ENCODE data around the gene GNAQ. TPM values are rescaled to one million over a fixed set of nuclear protein-coding genes. Genes with fewer than 3 reads are reported as not detected.
A peak's percentile ranks its signal among the peaks of the same experiment; 100 is the strongest.

GNAQ gene
- polyA plus RNA-seq, 1 donor (not counting 4 experiments of a cell fraction or from before 2014, with no cell fraction given), result 64.3 TPM

- H4K20me1 ChIP-seq (ENCODE audit: control insufficient read depth, extremely low read depth, insufficient read depth, low read length), result no peaks in the 10 kb centered on the region
These were observed 33.9 kb downstream of the GNAQ start for GRCh38 chr9:77997611-77998284.

DNA sequence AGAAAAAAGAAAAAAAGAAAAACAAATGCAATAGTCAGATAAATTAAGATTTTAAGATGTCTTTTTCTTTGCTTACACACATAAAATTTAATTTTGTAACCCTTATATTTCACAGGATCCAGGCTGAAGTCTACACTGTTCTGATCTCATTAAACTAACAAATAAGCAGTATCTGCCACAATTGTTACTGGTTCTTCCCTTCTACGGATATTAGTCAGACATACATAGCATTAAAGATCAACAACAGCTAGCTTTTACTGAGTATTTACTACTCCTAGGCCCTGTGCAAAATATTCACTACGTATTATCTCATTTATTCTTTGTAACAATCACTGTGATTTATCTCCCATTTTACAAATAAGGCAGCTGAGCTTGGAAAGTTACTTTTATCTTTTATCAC is 34.9 kb downstream of the GNAQ start:
- Histone ChIP-seq H3K9me1 (ENCODE audit: control insufficient read depth, extremely low read depth, insufficient read depth, low read length) (no peaks in the 10 kb centered on the region), H3K27me3 (ENCODE audit: control insufficient read depth, extremely low read depth, insufficient read depth, low read length) (no peaks in the 10 kb centered on the region), H3K4me3 (ENCODE audit: control insufficient read depth in 2 of 3, extremely low read depth in 1 of 3, insufficient read depth in 2 of 3, low read depth in 1 of 3, low read length in 3 of 3) (no peak overlapping the region), H3K4me2 (ENCODE audit: control insufficient read depth, extremely low read depth, insufficient read depth, low read depth, low read length) (no peak overlapping the region), H2AFZ (ENCODE audit: control insufficient read depth, low read length) (no peak overlapping the region), H3K9ac (ENCODE audit: control insufficient read depth, extremely low read depth, insufficient read depth, low read length) (no peak overlapping the region), H3K9me3 (ENCODE audit: control insufficient read depth, low read depth, low read length) (no peaks in the 10 kb centered on the region), H3K79me2 (ENCODE audit: control insufficient read depth, insufficient read depth, low read length) (peaks cover 81% of the 10 kb centered on the region), H3K27ac (ENCODE audit: control insufficient read depth, insufficient read depth, low read length) (no peak overlapping the region), H4K20me1 (ENCODE audit: control insufficient read depth, extremely low read depth, insufficient read depth, low read length) (no peaks in the 10 kb centered on the region), H3K36me3 (ENCODE audit: control insufficient read depth in 2 of 2, extremely low read depth in 1 of 2, insufficient read depth in 2 of 2, low read length in 2 of 2) (peaks cover 2 to 6% of the 10 kb centered on the region in 2 experiments), H3K4me1 (ENCODE audit: control insufficient read depth, extremely low read depth, insufficient read depth, low read length) (peaks cover 17% of the 10 kb centered on the region)
- DNase-seq (ENCODE audit: low read depth, low spot score) (no peak), FAIRE-seq (no peak)
- TF ChIP-seq EZH2 (IDR thresholded peaks at IDR 0.05; ENCODE audit: low read length), result no peak
- no peak for TF ChIP-seq CTCF (optimal IDR thresholded peaks at IDR 0.05 in 1 of 3, IDR thresholded peaks at IDR 0.05 in 1 of 3, conservative IDR thresholded peaks at IDR 0.05 in 1 of 3; ENCODE audit: extremely low read depth in 1 of 3, insufficient read depth in 2 of 3, low read length in 3 of 3)
- dilution Hi-C loops (cut with MboI; ENCODE audit: extremely low pct_ligation_motif_present, low sequenced_read_pairs), result no loop called here

More at GRCh38 chr9:77997611-77998284, 33.9 kb downstream of the GNAQ start:
- Histone ChIP-seq H3K27me3 (ENCODE audit: control insufficient read depth, extremely low read depth, insufficient read depth, low read length) (no peaks in the 10 kb centered on the region), H3K4me1 (ENCODE audit: control insufficient read depth, extremely low read depth, insufficient read depth, low read length) (peaks cover 27% of the 10 kb centered on the region), H3K9me1 (ENCODE audit: control insufficient read depth, extremely low read depth, insufficient read depth, low read length) (no peaks in the 10 kb centered on the region), H2AFZ (ENCODE audit: control insufficient read depth, low read length) (no peak overlapping the region), H3K36me3 (ENCODE audit: control insufficient read depth in 2 of 2, extremely low read depth in 1 of 2, insufficient read depth in 2 of 2, low read length in 2 of 2) (peaks cover 0 to 6% of the 10 kb centered on the region in 2 experiments), H3K9ac (ENCODE audit: control insufficient read depth, extremely low read depth, insufficient read depth, low read length) (no peak overlapping the region), H3K4me3 (ENCODE audit: control insufficient read depth in 2 of 3, extremely low read depth in 1 of 3, insufficient read depth in 2 of 3, low read depth in 1 of 3, low read length in 3 of 3) (no peak overlapping the region), H3K79me2 (ENCODE audit: control insufficient read depth, insufficient read depth, low read length) (peaks cover 83% of the 10 kb centered on the region), H3K27ac (ENCODE audit: control insufficient read depth, insufficient read depth, low read length) (no peak overlapping the region), H3K9me3 (ENCODE audit: control insufficient read depth, low read depth, low read length) (no peaks in the 10 kb centered on the region), H3K4me2 (ENCODE audit: control insufficient read depth, extremely low read depth, insufficient read depth, low read depth, low read length) (no peak overlapping the region)
- FAIRE-seq (peak; percentile 53), DNase-seq (ENCODE audit: low read depth, low spot score) (no peak)
- TF ChIP-seq EZH2 (IDR thresholded peaks at IDR 0.05; ENCODE audit: low read length), result no peak
- no peak for TF ChIP-seq CTCF (optimal IDR thresholded peaks at IDR 0.05 in 1 of 3, IDR thresholded peaks at IDR 0.05 in 1 of 3, conservative IDR thresholded peaks at IDR 0.05 in 1 of 3; ENCODE audit: extremely low read depth in 1 of 3, insufficient read depth in 2 of 3, low read length in 3 of 3)
- dilution Hi-C loops (cut with MboI; ENCODE audit: extremely low pct_ligation_motif_present, low sequenced_read_pairs), result no loop called here

All from keratinocyte (primary cell).